22Rv1 (cell line): ENCODE data around the gene TMEM132D.

Experiments used
- CTCF ChIP-seq: fragments of 450-650 bp; IDR thresholded peaks from 2 replicates; pipeline ENCODE4 v1.5.1; 2017; ENCODE audit warnings: mild to moderate bottlenecking
- ZFX ChIP-seq: fragments of 450-650 bp; IDR thresholded peaks from 2 replicates; pipeline ENCODE4 v1.6.1; 2017; ENCODE audit warnings: antibody characterized with exemption, borderline replicate concordance

GRCh38 chr12:129028844-129029243 lies 875.0 kb downstream of the TMEM132D start:
- TF ChIP-seq CTCF = no peak
- TF ChIP-seq ZFX = no peak
